Measurements from ENCODE around the gene VAV2.

VAV2 gene

DNA sequence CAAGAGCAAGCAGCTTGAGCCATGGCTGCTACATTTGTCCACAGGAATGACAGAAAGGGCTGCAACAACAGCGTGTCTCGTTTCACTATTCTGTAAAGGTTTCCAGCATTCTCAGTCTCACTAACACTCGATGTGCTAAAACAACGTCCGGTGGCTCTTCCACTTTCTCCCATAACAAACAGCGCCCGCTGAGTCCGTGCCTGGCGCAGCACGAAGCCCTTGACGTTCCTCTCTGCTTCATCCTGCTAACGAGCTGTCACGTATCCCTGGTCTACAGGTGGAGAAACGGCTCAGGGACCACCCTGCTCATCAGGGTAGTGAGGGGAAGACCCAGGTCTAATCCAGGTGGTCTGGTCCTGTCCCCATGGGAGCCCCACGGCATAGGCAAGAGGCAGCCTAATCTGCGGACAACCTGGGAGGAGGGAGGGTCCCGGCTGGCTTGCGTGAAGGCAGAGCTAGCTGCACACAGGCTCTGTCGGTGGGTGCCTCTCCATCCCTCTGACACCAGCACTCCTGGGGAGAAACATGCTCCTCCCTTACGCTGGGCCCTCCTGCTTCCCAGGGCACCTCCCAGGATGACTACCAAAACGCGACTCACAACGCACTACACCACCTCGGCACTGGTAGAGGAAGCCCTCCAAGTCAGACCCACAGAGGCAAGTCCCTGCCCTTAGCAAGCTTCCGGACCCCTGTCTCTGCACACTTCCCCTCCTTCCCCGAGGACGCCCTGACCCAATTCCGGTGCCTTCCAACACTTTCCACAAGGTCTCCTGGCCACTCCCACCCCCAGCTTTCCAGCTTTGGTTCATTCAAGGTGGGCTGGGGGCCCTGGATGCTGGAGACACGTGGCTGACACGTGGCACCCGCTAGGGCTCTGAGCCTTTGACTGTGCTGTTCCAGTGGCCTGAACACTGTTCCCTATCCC is 43.3 kb downstream of the VAV2 start:
- TF ChIP-seq TAF1 (IDR thresholded peaks at IDR 0.05; ENCODE audit: low read depth) (no peak), CREB1 (IDR thresholded peaks at IDR 0.05; ENCODE audit: low read depth) (no peak), YY1 (IDR thresholded peaks at IDR 0.05; ENCODE audit: low read depth) (no peak), EGR1 (IDR thresholded peaks at IDR 0.05) (no peak), RAD21 (IDR thresholded peaks at IDR 0.05; ENCODE audit: low read depth) (no peak), EP300 (IDR thresholded peaks at IDR 0.05; ENCODE audit: borderline replicate concordance) (no peak), TCF12 (IDR thresholded peaks at IDR 0.05; ENCODE audit: low read depth) (no peak), TEAD4 (IDR thresholded peaks at IDR 0.05) (no peak), ZBTB7A (IDR thresholded peaks at IDR 0.05; ENCODE audit: low read depth) (no peak), CEBPB (IDR thresholded peaks at IDR 0.05) (no peak), FOXM1 (IDR thresholded peaks at IDR 0.05; ENCODE audit: borderline replicate concordance, low read depth) (no peak), NFIC (IDR thresholded peaks at IDR 0.05) (no peak)
- TF ChIP-seq, protein P1, sequence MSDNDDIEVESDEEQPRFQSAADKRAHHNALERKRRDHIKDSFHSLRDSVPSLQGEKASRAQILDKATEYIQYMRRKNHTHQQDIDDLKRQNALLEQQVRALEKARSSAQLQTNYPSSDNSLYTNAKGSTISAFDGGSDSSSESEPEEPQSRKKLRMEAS (IDR thresholded peaks at IDR 0.05), result no peak
- TF ChIP-seq, protein P2, sequence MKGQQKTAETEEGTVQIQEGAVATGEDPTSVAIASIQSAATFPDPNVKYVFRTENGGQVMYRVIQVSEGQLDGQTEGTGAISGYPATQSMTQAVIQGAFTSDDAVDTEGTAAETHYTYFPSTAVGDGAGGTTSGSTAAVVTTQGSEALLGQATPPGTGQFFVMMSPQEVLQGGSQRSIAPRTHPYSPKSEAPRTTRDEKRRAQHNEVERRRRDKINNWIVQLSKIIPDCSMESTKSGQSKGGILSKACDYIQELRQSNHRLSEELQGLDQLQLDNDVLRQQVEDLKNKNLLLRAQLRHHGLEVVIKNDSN (IDR thresholded peaks at IDR 0.05), result no peak
- TF ChIP-seq, protein P3, sequence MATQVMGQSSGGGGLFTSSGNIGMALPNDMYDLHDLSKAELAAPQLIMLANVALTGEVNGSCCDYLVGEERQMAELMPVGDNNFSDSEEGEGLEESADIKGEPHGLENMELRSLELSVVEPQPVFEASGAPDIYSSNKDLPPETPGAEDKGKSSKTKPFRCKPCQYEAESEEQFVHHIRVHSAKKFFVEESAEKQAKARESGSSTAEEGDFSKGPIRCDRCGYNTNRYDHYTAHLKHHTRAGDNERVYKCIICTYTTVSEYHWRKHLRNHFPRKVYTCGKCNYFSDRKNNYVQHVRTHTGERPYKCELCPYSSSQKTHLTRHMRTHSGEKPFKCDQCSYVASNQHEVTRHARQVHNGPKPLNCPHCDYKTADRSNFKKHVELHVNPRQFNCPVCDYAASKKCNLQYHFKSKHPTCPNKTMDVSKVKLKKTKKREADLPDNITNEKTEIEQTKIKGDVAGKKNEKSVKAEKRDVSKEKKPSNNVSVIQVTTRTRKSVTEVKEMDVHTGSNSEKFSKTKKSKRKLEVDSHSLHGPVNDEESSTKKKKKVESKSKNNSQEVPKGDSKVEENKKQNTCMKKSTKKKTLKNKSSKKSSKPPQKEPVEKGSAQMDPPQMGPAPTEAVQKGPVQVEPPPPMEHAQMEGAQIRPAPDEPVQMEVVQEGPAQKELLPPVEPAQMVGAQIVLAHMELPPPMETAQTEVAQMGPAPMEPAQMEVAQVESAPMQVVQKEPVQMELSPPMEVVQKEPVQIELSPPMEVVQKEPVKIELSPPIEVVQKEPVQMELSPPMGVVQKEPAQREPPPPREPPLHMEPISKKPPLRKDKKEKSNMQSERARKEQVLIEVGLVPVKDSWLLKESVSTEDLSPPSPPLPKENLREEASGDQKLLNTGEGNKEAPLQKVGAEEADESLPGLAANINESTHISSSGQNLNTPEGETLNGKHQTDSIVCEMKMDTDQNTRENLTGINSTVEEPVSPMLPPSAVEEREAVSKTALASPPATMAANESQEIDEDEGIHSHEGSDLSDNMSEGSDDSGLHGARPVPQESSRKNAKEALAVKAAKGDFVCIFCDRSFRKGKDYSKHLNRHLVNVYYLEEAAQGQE (IDR thresholded peaks at IDR 0.05; ENCODE audit: low read depth), result no peak

DNA sequence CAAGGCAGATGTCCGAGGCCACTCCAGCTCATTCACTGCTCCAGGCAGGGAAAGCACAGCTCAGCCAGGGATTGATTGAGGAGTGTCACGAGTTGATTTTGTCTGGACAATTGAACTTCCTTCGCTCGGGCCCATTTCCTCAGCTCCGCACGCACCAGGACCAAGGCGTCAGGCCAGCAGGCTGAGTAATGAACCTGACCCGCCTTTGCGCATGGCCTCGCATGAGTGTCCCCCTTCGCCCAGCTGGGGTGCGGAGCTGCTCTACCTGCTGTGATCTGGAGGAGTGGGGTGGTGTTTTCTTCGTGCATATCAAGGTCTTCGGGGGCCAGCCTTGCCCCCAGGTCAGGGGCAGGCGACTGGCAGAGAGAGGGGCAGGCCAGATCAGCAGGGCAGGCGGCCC is 44.0 kb downstream of the VAV2 start:
- TF ChIP-seq FOXM1 (IDR thresholded peaks at IDR 0.05; ENCODE audit: borderline replicate concordance, low read depth), result no peak
- no peak for TF ChIP-seq EGR1 (IDR thresholded peaks at IDR 0.05)
- TF ChIP-seq YY1 (IDR thresholded peaks at IDR 0.05; ENCODE audit: low read depth), result no peak
- TF ChIP-seq RAD21 (IDR thresholded peaks at IDR 0.05; ENCODE audit: low read depth), result no peak
- no peak for TF ChIP-seq ZBTB7A (IDR thresholded peaks at IDR 0.05; ENCODE audit: low read depth)
- no peak for TF ChIP-seq CEBPB (IDR thresholded peaks at IDR 0.05)
- TF ChIP-seq, protein P3 (IDR thresholded peaks at IDR 0.05; ENCODE audit: low read depth), result no peak

DNA sequence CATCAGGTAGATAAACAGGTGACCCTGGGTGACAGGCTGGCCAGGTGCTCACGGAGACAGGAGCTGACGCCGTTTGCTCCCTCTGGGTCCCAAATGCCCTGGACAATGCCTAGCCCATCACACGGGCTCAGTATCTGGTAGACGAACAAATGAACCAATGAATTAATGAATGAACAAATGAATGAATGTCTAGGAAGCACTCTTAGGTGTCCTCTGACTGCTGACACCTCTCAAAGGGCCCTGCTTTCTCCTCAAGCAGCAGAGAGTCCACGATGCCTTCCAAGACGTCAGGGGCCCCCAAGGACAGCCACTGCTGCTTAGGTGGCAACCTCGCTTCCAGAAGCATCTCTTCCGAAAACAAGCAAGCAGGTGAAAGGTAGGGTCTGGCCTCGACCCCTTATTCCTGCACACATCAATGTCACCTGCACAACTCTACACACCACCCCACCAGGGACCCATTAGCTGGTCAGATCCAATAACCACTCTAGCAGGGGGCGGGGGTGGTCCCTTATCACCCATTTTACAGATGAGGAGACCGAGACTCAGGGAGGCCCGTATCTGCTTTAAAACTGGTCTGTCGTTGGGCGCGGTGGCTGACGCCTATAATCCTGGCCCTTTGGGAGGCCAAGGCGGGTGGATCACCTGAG is 45.2 kb downstream of the VAV2 start:
- TF ChIP-seq, protein P3 (IDR thresholded peaks at IDR 0.05; ENCODE audit: low read depth), result no peak
- TF ChIP-seq, protein P2 (IDR thresholded peaks at IDR 0.05), result no peak
- TF ChIP-seq TAF1 (IDR thresholded peaks at IDR 0.05; ENCODE audit: low read depth) (no peak), RAD21 (IDR thresholded peaks at IDR 0.05; ENCODE audit: low read depth) (no peak), FOXM1 (IDR thresholded peaks at IDR 0.05; ENCODE audit: borderline replicate concordance, low read depth) (no peak), ZBTB7A (IDR thresholded peaks at IDR 0.05; ENCODE audit: low read depth) (no peak), EP300 (IDR thresholded peaks at IDR 0.05; ENCODE audit: borderline replicate concordance) (no peak), NFIC (IDR thresholded peaks at IDR 0.05) (no peak), CEBPB (IDR thresholded peaks at IDR 0.05) (no peak), TCF12 (IDR thresholded peaks at IDR 0.05; ENCODE audit: low read depth) (no peak), EGR1 (IDR thresholded peaks at IDR 0.05) (no peak)
- TF ChIP-seq, protein P1 (IDR thresholded peaks at IDR 0.05), result no peak
